ENCODE data around the gene IDH3G. TPM values are rescaled to one million over a fixed set of nuclear protein-coding genes. Genes with fewer than 3 reads are reported as not detected.

IDH3G gene
- total and polyA plus RNA-seq, 2 of the 8 experiments (the other 6 are each of a cell fraction or from before 2014, with no cell fraction given): 39.4 to 66.7 TPM

GRCh38 chrX:153794018-153794896 lies at the start of gene IDH3G, which contains the start of gene SSR4 (continued):
- TF ChIP-seq NRF1 (IDR thresholded peaks at IDR 0.05; ENCODE audit: low read depth, low read length) (peak; percentile 60), TAF7 (optimal IDR thresholded peaks at IDR 0.05; ENCODE audit: borderline replicate concordance, low read depth, low read length) (peak; percentile 55), YY1 (IDR thresholded peaks at IDR 0.05; ENCODE audit: low read depth, low read length) (peak; percentile 94), KDM1A (IDR thresholded peaks at IDR 0.05; ENCODE audit: borderline replicate concordance, low read length) (no peak), E2F6 (IDR thresholded peaks at IDR 0.05) (peak; percentile 50; the same call in 1 of the 2 replicates), MAX (IDR thresholded peaks at IDR 0.05) (peak; percentile 82), BCL11A (IDR thresholded peaks at IDR 0.05; ENCODE audit: low read depth in 2 of 2, low read length in 2 of 2) (no peak), TAF1 (IDR thresholded peaks at IDR 0.05; ENCODE audit: low read depth, low read length) (peak; percentile 80), CREB1 (IDR thresholded peaks at IDR 0.05) (peak; percentile 92), HDAC2 (IDR thresholded peaks at IDR 0.05; ENCODE audit: borderline replicate concordance in 1 of 2, low read depth in 2 of 2, low read length in 2 of 2) (0 out of 4 replicates have a peak, but pooled peaks of 1 of the 2 experiments have one; percentile 41), NANOG (IDR thresholded peaks at IDR 0.05; ENCODE audit: insufficient read depth, low read depth, low read length, poor library complexity, severe bottlenecking) (no peak), POLR2A (IDR thresholded peaks at IDR 0.05; ENCODE audit: control extremely low read depth in 1 of 2, low read depth in 2 of 2, low read length in 2 of 2) (peak in 1 of 2 experiments; percentile 57; a peak in 2 of 3 replicates), ATF2 (IDR thresholded peaks at IDR 0.05; ENCODE audit: low read length) (no peak), CHD2 (IDR thresholded peaks at IDR 0.05; ENCODE audit: low read length) (peak; percentile 94), PHF8 (conservative IDR thresholded peaks at IDR 0.05; ENCODE audit: low read depth, low read length) (peak; percentile 67), CTCF (IDR thresholded peaks at IDR 0.05; ENCODE audit: control extremely low read depth in 1 of 3, insufficient read depth in 1 of 3, low read depth in 1 of 3, low read length in 3 of 3) (peak in 1 of 3 experiments; percentile 26; a peak in 1 of 4 replicates)

Measured in H1 (cell line).